ENCODE results near the gene PLS1.

GRCh38 chr3:142628801-142629200, 32.6 kb downstream of the PLS1 start:
- no peak for TF ChIP-seq POLR2A (IDR thresholded peaks at IDR 0.05)
- no peak for TF ChIP-seq CTCF (IDR thresholded peaks at IDR 0.05)
- TF ChIP-seq POLR2AphosphoS5 (IDR thresholded peaks at IDR 0.05; ENCODE audit: insufficient read depth in 1 of 2, low read depth in 1 of 2) = no peak

All from vagina (tissue), 2 donors.